DND-41 (cell line): Measurements from ENCODE around the gene SYNE2.

ENCODE experiments used
- ATAC-seq: fragments of 200-7000 bp; cut with Tn5 transposase; 3 replicates; pipeline ENCODE4 v1.9.1; 2021; ENCODE audit warnings: low read depth; ENCODE audit not compliant: insufficient read depth
- DNase-seq: peaks from one replicate; pipeline ENCODE4 v3.0.0-alpha.2; 2020
- H2AFZ ChIP-seq: 2 replicates; pipeline ENCODE4 v1.6.0; 2012; ENCODE audit warnings: low read depth, low read length
- H3K27ac ChIP-seq: 2 replicates; pipeline ENCODE4 v1.5.1; 2012; ENCODE audit warnings: low read length, inconsistent platforms
- H3K27me3 ChIP-seq: fragments of 200-600 bp; sonication (generic); 2 replicates; pipeline ENCODE4 v1.6.0; 2012; ENCODE audit warnings: low read length, mild to moderate bottlenecking, inconsistent platforms; ENCODE audit not compliant: insufficient read depth, poor library complexity
- H3K36me3 ChIP-seq: 2 replicates; pipeline ENCODE4 v1.5.1; 2012; ENCODE audit warnings: low read length, inconsistent platforms; ENCODE audit not compliant: insufficient read depth
- H3K4me1 ChIP-seq: 2 replicates; pipeline ENCODE4 v1.5.1; 2012; ENCODE audit warnings: mild to moderate bottlenecking, low read length; ENCODE audit not compliant: insufficient read depth
- H3K4me2 ChIP-seq: 2 replicates; pipeline ENCODE4 v1.6.0; 2012; ENCODE audit warnings: mild to moderate bottlenecking, moderate library complexity, low read length, inconsistent platforms; ENCODE audit not compliant: insufficient read depth
- H3K4me3 ChIP-seq, 2 experiments: fragments of 200-600 bp in 1 of 2; shearing (Covaris generic) in 1 of 2; 2 replicates each; pipeline ENCODE4 v1.5.1; 2012 to 2016; ENCODE audit warnings: inconsistent platforms in 2 of 2, low read length in 2 of 2, mild to moderate bottlenecking in 2 of 2, low read depth in 1 of 2, moderate library complexity in 1 of 2
- H3K79me2 ChIP-seq: 2 replicates; pipeline ENCODE4 v1.6.0; 2012; ENCODE audit warnings: low read length, inconsistent platforms; ENCODE audit not compliant: insufficient read depth
- H3K9ac ChIP-seq: 2 replicates; pipeline ENCODE4 v1.6.0; 2012; ENCODE audit warnings: low read depth, mild to moderate bottlenecking, inconsistent platforms, low read length, moderate library complexity
- H3K9me3 ChIP-seq: 2 replicates; pipeline ENCODE4 v1.5.1; 2012; ENCODE audit warnings: low read length, moderate library complexity, mild to moderate bottlenecking, inconsistent platforms; ENCODE audit not compliant: insufficient read depth, severe bottlenecking
- H4K20me1 ChIP-seq: 2 replicates; pipeline ENCODE4 v1.6.0; 2012; ENCODE audit warnings: low read length; ENCODE audit not compliant: insufficient read depth
- CTCF ChIP-seq: IDR thresholded peaks from 2 replicates; pipeline ENCODE4 v1.5.1; 2012; ENCODE audit warnings: borderline replicate concordance, low read length, moderate library complexity, mild to moderate bottlenecking; ENCODE audit not compliant: poor library complexity, severe bottlenecking; ENCODE audit errors: extremely low read depth
- EZH2 ChIP-seq: IDR thresholded peaks from 3 replicates; pipeline ENCODE4 v1.6.1; 2012; ENCODE audit warnings: borderline replicate concordance, low read depth, mild to moderate bottlenecking, moderate library complexity, low read length, inconsistent platforms; ENCODE audit not compliant: severe bottlenecking

Gene SYNE2

GRCh38 chr14:63902375-63902976, 49.7 kb downstream of the SYNE2 start:
- Histone ChIP-seq H3K4me1 (peaks cover 35% of the 10 kb centered on the region), H3K4me3 (no peak overlapping the region), H2AFZ (no peak overlapping the region), H3K27ac (no peak overlapping the region), H4K20me1 (peaks cover 38% of the 10 kb centered on the region), H3K9me3 (no peaks in the 10 kb centered on the region), H3K4me2 (no peak overlapping the region), H3K9ac (no peak overlapping the region), H3K27me3 (no peaks in the 10 kb centered on the region), H3K36me3 (peaks cover 1% of the 10 kb centered on the region; the same call in 1 of the 2 replicates), H3K79me2 (peaks cover 93% of the 10 kb centered on the region)
- DNase-seq (no peak), ATAC-seq (no peak)
- TF ChIP-seq EZH2 (no peak), CTCF (no peak)

- DNase-seq (no peak), ATAC-seq (no peak)
- Histone ChIP-seq H3K27ac (no peak overlapping the region), H3K4me2 (no peak overlapping the region), H3K4me3 (no peak overlapping the region), H3K9me3 (no peaks in the 10 kb centered on the region), H3K27me3 (no peaks in the 10 kb centered on the region), H4K20me1 (peaks cover 29% of the 10 kb centered on the region; the same call in 1 of the 2 replicates), H3K9ac (no peak overlapping the region), H3K36me3 (peaks cover 10% of the 10 kb centered on the region; the same call in 1 of the 2 replicates), H2AFZ (no peak overlapping the region), H3K79me2 (peaks cover 89% of the 10 kb centered on the region), H3K4me1 (peaks cover 20% of the 10 kb centered on the region)
- TF ChIP-seq EZH2 (no peak), CTCF (no peak)
Measured at GRCh38 chr14:63904724-63905123, 51.9 kb downstream of the SYNE2 start.

GRCh38 chr14:63905370-63905769, 52.6 kb downstream of the SYNE2 start:
- Histone ChIP-seq H3K9me3 (no peaks in the 10 kb centered on the region), H3K36me3 (peaks cover 17% of the 10 kb centered on the region), H3K9ac (no peak overlapping the region), H4K20me1 (peaks cover 24% of the 10 kb centered on the region; the same call in 1 of the 2 replicates), H3K27ac (no peak overlapping the region), H3K79me2 (peaks cover 82% of the 10 kb centered on the region), H3K27me3 (no peaks in the 10 kb centered on the region), H3K4me3 (no peak overlapping the region), H3K4me1 (peaks cover 14% of the 10 kb centered on the region), H2AFZ (no peak overlapping the region), H3K4me2 (no peak overlapping the region)
- TF ChIP-seq CTCF (no peak), EZH2 (no peak)
- no peak for DNase-seq
- no peak for ATAC-seq
